ENCODE results near the gene STRA8. TPM values are rescaled to one million over a fixed set of nuclear protein-coding genes. Genes with fewer than 3 reads are reported as not detected.

STRA8 gene
- total RNA-seq, 5 donors from 2014 or later (not counting 1 experiment from before 2014, with no cell fraction given), result not detected

GRCh38 chr7:135259702-135260101, 26.1 kb downstream of the STRA8 start:
- ChIA-PET POLR2A (interaction anchor here in 1 of 2 donors (0.5 kb wide), 1 partner anchor 272 kb away, joined by 3 read pairs; no protein-coding TSS in a partner anchor), CTCF (no interaction called here)
- Histone ChIP-seq H3K27me3 (replicated peaks in 1 of 2; ENCODE audit: control insufficient read depth in 2 of 2, extremely low read depth in 1 of 2, insufficient read depth in 2 of 2, low read length in 1 of 2) (peaks cover 0 to 14% of the 10 kb centered on the region in 2 experiments), H3K27ac (ENCODE audit: low read length) (no peak overlapping the region), H3K4me1 (ENCODE audit: control insufficient read depth in 1 of 2, extremely low read depth in 1 of 2, insufficient read depth in 2 of 2, low read length in 2 of 2) (no peaks in the 10 kb centered on the region), H3K9me3 (no peaks in the 10 kb centered on the region), H3K4me3 (ENCODE audit: control insufficient read depth in 1 of 2, extremely low read depth in 1 of 2, low read length in 1 of 2) (no peak overlapping the region), H3K36me3 (ENCODE audit: control insufficient read depth in 2 of 2, extremely low read depth in 1 of 2, insufficient read depth in 1 of 2, low read length in 1 of 2) (no peaks in the 10 kb centered on the region)
- 86% methylated on average over 6 of the region's 6 CpGs for WGBS (ENCODE audit: insufficient coverage)
- Mint-ChIP-seq H3K4me1 (no peaks in the 10 kb centered on the region), H3K27me3 (peaks cover 0 to 4% of the 10 kb centered on the region in 2 donors), H3K9me3 (peaks cover 4 to 7% (median 5%) of the 10 kb centered on the region in 3 donors), H3K36me3 (no peaks in the 10 kb centered on the region), H3K4me3 (no peak overlapping the region), H3K27ac (no peak overlapping the region)
- DNase-seq, result no peak
- ATAC-seq (replicated peaks in 1 of 4), result no peak

GRCh38 chr7:135260470-135260869, 26.8 kb downstream of the STRA8 start:
- no peaks in the 10 kb centered on the region for H3K4me1 Mint-ChIP-seq
- DNase-seq, result no peak
- no peak overlapping the region for H3K4me3 ChIP-seq (ENCODE audit: control insufficient read depth in 1 of 2, extremely low read depth in 1 of 2, low read length in 1 of 2)
- H3K4me3 Mint-ChIP-seq, result no peak overlapping the region
- ChIA-PET POLR2A (no interaction called here), CTCF (no interaction called here)
- WGBS (ENCODE audit: insufficient coverage), result no CpG with 5 or more reads among the region's 2 CpGs
- H3K4me1 ChIP-seq (ENCODE audit: control insufficient read depth in 1 of 2, extremely low read depth in 1 of 2, insufficient read depth in 2 of 2, low read length in 2 of 2), result no peaks in the 10 kb centered on the region
- no peak for ATAC-seq (replicated peaks in 1 of 4)
- no peak overlapping the region for H3K27ac ChIP-seq (ENCODE audit: low read length)
- H3K27ac Mint-ChIP-seq, result no peak overlapping the region
- H3K36me3 Mint-ChIP-seq, result no peaks in the 10 kb centered on the region
- H3K36me3 ChIP-seq (ENCODE audit: control insufficient read depth in 2 of 2, extremely low read depth in 1 of 2, insufficient read depth in 1 of 2, low read length in 1 of 2), result no peaks in the 10 kb centered on the region
- H3K27me3 ChIP-seq (replicated peaks in 1 of 2; ENCODE audit: control insufficient read depth in 2 of 2, extremely low read depth in 1 of 2, insufficient read depth in 2 of 2, low read length in 1 of 2), result peaks cover 0 to 14% of the 10 kb centered on the region in 2 experiments
- peaks cover 0 to 4% of the 10 kb centered on the region in 2 donors for H3K27me3 Mint-ChIP-seq
- H3K9me3 ChIP-seq, result no peaks in the 10 kb centered on the region
- peaks cover 5 to 11% (median 10%) of the 10 kb centered on the region in 3 donors for H3K9me3 Mint-ChIP-seq

- Histone ChIP-seq H3K27ac (ENCODE audit: low read length) (no peak overlapping the region), H3K4me3 (ENCODE audit: control insufficient read depth in 1 of 2, extremely low read depth in 1 of 2, low read length in 1 of 2) (no peak overlapping the region), H3K4me1 (ENCODE audit: control insufficient read depth in 1 of 2, extremely low read depth in 1 of 2, insufficient read depth in 2 of 2, low read length in 2 of 2) (no peaks in the 10 kb centered on the region), H3K36me3 (ENCODE audit: control insufficient read depth in 2 of 2, extremely low read depth in 1 of 2, insufficient read depth in 1 of 2, low read length in 1 of 2) (no peaks in the 10 kb centered on the region), H3K9me3 (no peaks in the 10 kb centered on the region), H3K27me3 (replicated peaks in 1 of 2; ENCODE audit: control insufficient read depth in 2 of 2, extremely low read depth in 1 of 2, insufficient read depth in 2 of 2, low read length in 1 of 2) (peaks cover 0 to 14% of the 10 kb centered on the region in 2 experiments)
- Mint-ChIP-seq H3K27ac (no peak overlapping the region), H3K36me3 (no peaks in the 10 kb centered on the region), H3K9me3 (peaks cover 11 to 16% (median 15%) of the 10 kb centered on the region in 3 donors), H3K4me3 (no peak overlapping the region), H3K27me3 (peaks cover 0 to 4% of the 10 kb centered on the region in 2 donors), H3K4me1 (no peaks in the 10 kb centered on the region)
- WGBS (ENCODE audit: insufficient coverage), result 93% methylated on average over 8 of the region's 10 CpGs
- CTCF ChIA-PET, result no interaction called here
- ATAC-seq (replicated peaks in 1 of 4) (no peak), DNase-seq (no peak)
- POLR2A ChIA-PET, result interaction anchor here in 1 of 2 donors (0.6 kb wide), 1 partner anchor 90 kb away, joined by 3 read pairs; no protein-coding TSS in a partner anchor
These were observed 27.5 kb downstream of the STRA8 start for GRCh38 chr7:135260930-135261721.

GRCh38 chr7:135262623-135263320, 29.1 kb downstream of the STRA8 start:
- CTCF ChIA-PET, result interaction anchor here (0.7 to 0.8 kb wide), 2 partner anchors 16 to 244 kb away, joined by 3 to 6 read pairs; no protein-coding TSS in a partner anchor
- peaks cover 15 to 17% (median 15%) of the 10 kb centered on the region in 3 donors for H3K9me3 Mint-ChIP-seq
- 82% methylated on average over 7 of the region's 9 CpGs for WGBS (ENCODE audit: insufficient coverage)

GRCh38 chr7:135263321-135263970, 29.8 kb downstream of the STRA8 start:
- Mint-ChIP-seq H3K36me3 (no peaks in the 10 kb centered on the region), H3K9me3 (peaks cover 15 to 17% (median 15%) of the 10 kb centered on the region in 3 donors), H3K4me1 (no peaks in the 10 kb centered on the region), H3K4me3 (no peak overlapping the region), H3K27me3 (peaks cover 8 to 11% of the 10 kb centered on the region in 2 donors), H3K27ac (no peak overlapping the region)
- ChIA-PET CTCF (interaction anchor here in 1 of 2 donors (0.8 to 1.4 kb wide), 2 partner anchors 11 to 16 kb away, joined by 3 to 5 read pairs; no protein-coding TSS in a partner anchor), POLR2A (no interaction called here)
- H3K4me3 ChIP-seq (ENCODE audit: control insufficient read depth in 1 of 2, extremely low read depth in 1 of 2, low read length in 1 of 2), result no peak overlapping the region
- H3K27ac ChIP-seq (ENCODE audit: low read length), result no peak overlapping the region
- H3K9me3 ChIP-seq, result no peaks in the 10 kb centered on the region
- whole genome bisulfite sequencing (ENCODE audit: insufficient coverage), result 96% methylated on average over 11 of the region's 11 CpGs
- H3K4me1 ChIP-seq (ENCODE audit: control insufficient read depth in 1 of 2, extremely low read depth in 1 of 2, insufficient read depth in 2 of 2, low read length in 2 of 2), result no peaks in the 10 kb centered on the region
- no peaks in the 10 kb centered on the region for H3K36me3 ChIP-seq (ENCODE audit: control insufficient read depth in 2 of 2, extremely low read depth in 1 of 2, insufficient read depth in 1 of 2, low read length in 1 of 2)
- peaks cover 0 to 23% of the 10 kb centered on the region in 2 experiments for H3K27me3 ChIP-seq (replicated peaks in 1 of 2; ENCODE audit: control insufficient read depth in 2 of 2, extremely low read depth in 1 of 2, insufficient read depth in 2 of 2, low read length in 1 of 2)
- ATAC-seq (replicated peaks in 1 of 4), result no peak
- no peak for DNase-seq

More at GRCh38 chr7:135262623-135263320, 29.1 kb downstream of the STRA8 start:
- ATAC-seq (replicated peaks in 1 of 4) (no peak), DNase-seq (no peak)
- H3K4me1 ChIP-seq (ENCODE audit: control insufficient read depth in 1 of 2, extremely low read depth in 1 of 2, insufficient read depth in 2 of 2, low read length in 2 of 2), result no peaks in the 10 kb centered on the region
- Mint-ChIP-seq H3K4me1 (no peaks in the 10 kb centered on the region), H3K36me3 (no peaks in the 10 kb centered on the region), H3K27me3 (peaks cover 2 to 4% of the 10 kb centered on the region in 2 donors), H3K27ac (no peak overlapping the region), H3K4me3 (no peak overlapping the region)
- H3K27me3 ChIP-seq (replicated peaks in 1 of 2; ENCODE audit: control insufficient read depth in 2 of 2, extremely low read depth in 1 of 2, insufficient read depth in 2 of 2, low read length in 1 of 2), result peaks cover 0 to 18% of the 10 kb centered on the region in 2 experiments
- POLR2A ChIA-PET, result no interaction called here
- no peaks in the 10 kb centered on the region for H3K9me3 ChIP-seq
- H3K36me3 ChIP-seq (ENCODE audit: control insufficient read depth in 2 of 2, extremely low read depth in 1 of 2, insufficient read depth in 1 of 2, low read length in 1 of 2), result no peaks in the 10 kb centered on the region
- no peak overlapping the region for H3K27ac ChIP-seq (ENCODE audit: low read length)
- H3K4me3 ChIP-seq (ENCODE audit: control insufficient read depth in 1 of 2, extremely low read depth in 1 of 2, low read length in 1 of 2), result no peak overlapping the region

GRCh38 chr7:135265637-135266036, 32.0 kb downstream of the STRA8 start:
- peaks cover 15 to 16% of the 10 kb centered on the region in 2 donors for H3K27me3 Mint-ChIP-seq
- H3K4me3 Mint-ChIP-seq, result no peak overlapping the region
- no peaks in the 10 kb centered on the region for H3K4me1 ChIP-seq (ENCODE audit: control insufficient read depth in 1 of 2, extremely low read depth in 1 of 2, insufficient read depth in 2 of 2, low read length in 2 of 2)
- ChIA-PET CTCF (interaction anchor here in 1 of 2 donors (1.3 kb wide), 1 partner anchor 9 kb away, joined by 3 read pairs; no protein-coding TSS in a partner anchor), POLR2A (no interaction called here)
- no CpG with 5 or more reads among the region's 1 CpG for WGBS (ENCODE audit: insufficient coverage)
- DNase-seq (no peak), ATAC-seq (replicated peaks in 1 of 4) (no peak)
- H3K27ac Mint-ChIP-seq, result no peak overlapping the region
- no peak overlapping the region for H3K27ac ChIP-seq (ENCODE audit: low read length)
- H3K9me3 ChIP-seq, result no peaks in the 10 kb centered on the region
- peaks cover 15 to 17% (median 15%) of the 10 kb centered on the region in 3 donors for H3K9me3 Mint-ChIP-seq
- no peaks in the 10 kb centered on the region for H3K36me3 ChIP-seq (ENCODE audit: control insufficient read depth in 2 of 2, extremely low read depth in 1 of 2, insufficient read depth in 1 of 2, low read length in 1 of 2)
- peaks cover 0 to 26% of the 10 kb centered on the region in 2 experiments for H3K27me3 ChIP-seq (replicated peaks in 1 of 2; ENCODE audit: control insufficient read depth in 2 of 2, extremely low read depth in 1 of 2, insufficient read depth in 2 of 2, low read length in 1 of 2)
- no peaks in the 10 kb centered on the region for H3K36me3 Mint-ChIP-seq
- H3K4me3 ChIP-seq (ENCODE audit: control insufficient read depth in 1 of 2, extremely low read depth in 1 of 2, low read length in 1 of 2), result no peak overlapping the region
- no peaks in the 10 kb centered on the region for H3K4me1 Mint-ChIP-seq

All from T-cell (primary cell).